Neuronal stem cell (in vitro differentiated cells): Measurements from ENCODE around the gene TFAP2B.

Source experiments
- DNase-seq: peaks from one replicate; pipeline ENCODE4 v3.0.0-alpha.2; 2013; ENCODE audit warnings: low spot score
- H2AFZ ChIP-seq: one replicate; pipeline ENCODE4 v1.6.1; 2013; ENCODE audit warnings: mild to moderate bottlenecking, low read length, inconsistent platforms
- H2AK5ac ChIP-seq: 2 replicates; pipeline ENCODE4 v1.6.1; 2013; ENCODE audit warnings: low read depth, mild to moderate bottlenecking, inconsistent platforms, low read length, moderate library complexity, mixed read lengths
- H2BK120ac ChIP-seq: 2 replicates; pipeline ENCODE4 v1.6.1; 2013; ENCODE audit warnings: low read depth, mild to moderate bottlenecking, inconsistent platforms, low read length, moderate library complexity, mixed read lengths
- H2BK12ac ChIP-seq: one replicate; pipeline ENCODE4 v1.6.1; 2013; ENCODE audit warnings: low read length, inconsistent platforms
- H2BK15ac ChIP-seq: 2 replicates; pipeline ENCODE4 v1.6.1; 2013; ENCODE audit warnings: mild to moderate bottlenecking, low read length, inconsistent platforms, mixed read lengths
- H2BK5ac ChIP-seq: one replicate; pipeline ENCODE4 v1.6.1; 2013; ENCODE audit warnings: inconsistent platforms, mild to moderate bottlenecking, low read length, moderate library complexity
- H3K14ac ChIP-seq: one replicate; pipeline ENCODE4 v1.6.1; 2013; ENCODE audit warnings: low read length, inconsistent platforms
- H3K18ac ChIP-seq: 2 replicates; pipeline ENCODE4 v1.6.1; 2013; ENCODE audit warnings: low read length, inconsistent platforms
- H3K23ac ChIP-seq: 2 replicates; pipeline ENCODE4 v1.6.1; 2013; ENCODE audit warnings: low read depth, mild to moderate bottlenecking, mixed read lengths, low read length, inconsistent platforms; ENCODE audit not compliant: poor library complexity
- H3K27ac ChIP-seq: replicated peaks from 3 replicates; pipeline ENCODE4 v1.5.1; 2013; ENCODE audit warnings: low read length, inconsistent platforms
- H3K27me3 ChIP-seq, 3 experiments: 2 replicates each; pipeline ENCODE4 v1.6.1; 2013; ENCODE audit warnings: low read length in 3 of 3, mild to moderate bottlenecking in 2 of 3, inconsistent platforms in 1 of 3, low read depth in 1 of 3, mixed read lengths in 1 of 3, moderate library complexity in 1 of 3; ENCODE audit not compliant: control insufficient read depth in 3 of 3, insufficient read depth in 3 of 3
- H3K36me3 ChIP-seq, 2 donors: replicated peaks in 1 of 2; 2 replicates each; pipeline ENCODE4 v1.6.1; 2013; ENCODE audit warnings: low read length in 2 of 2; ENCODE audit not compliant: control insufficient read depth in 2 of 2, insufficient read depth in 2 of 2
- H3K4ac ChIP-seq: 2 replicates; pipeline ENCODE4 v1.6.1; 2013; ENCODE audit warnings: inconsistent platforms, mild to moderate bottlenecking, low read length, moderate library complexity
- H3K4me1 ChIP-seq, 2 donors: 1 replicate in 1 of 2; 2 replicates in 1 of 2; pipeline ENCODE4 v1.6.1; 2013; ENCODE audit warnings: low read length in 2 of 2, low read depth in 1 of 2; ENCODE audit not compliant: control insufficient read depth in 2 of 2, insufficient read depth in 1 of 2
- H3K4me2 ChIP-seq: one replicate; pipeline ENCODE4 v1.6.1; 2013; ENCODE audit warnings: mild to moderate bottlenecking, low read length, inconsistent platforms; ENCODE audit not compliant: insufficient read depth, poor library complexity, severe bottlenecking
- H3K4me3 ChIP-seq, 2 donors: 2 replicates each; pipeline ENCODE4 v1.5.1; 2013; ENCODE audit warnings: low read length in 2 of 2, mild to moderate bottlenecking in 2 of 2, inconsistent platforms in 1 of 2, moderate library complexity in 1 of 2
- H3K79me1 ChIP-seq: one replicate; pipeline ENCODE4 v1.6.1; 2013; ENCODE audit warnings: low read depth, mild to moderate bottlenecking, inconsistent platforms, low read length, moderate library complexity
- H3K9ac ChIP-seq: one replicate; pipeline ENCODE4 v1.6.1; 2013; ENCODE audit warnings: mild to moderate bottlenecking, low read depth, low read length, inconsistent platforms; ENCODE audit not compliant: poor library complexity
- H3K9me3 ChIP-seq, 2 donors: replicated peaks in 1 of 2; 2 replicates each; pipeline versions ENCODE3 to v1.6.1; 2013; ENCODE audit warnings: low read length in 2 of 2, mild to moderate bottlenecking in 2 of 2, inconsistent platforms in 1 of 2, low read depth in 1 of 2, mixed read lengths in 1 of 2, moderate library complexity in 1 of 2; ENCODE audit not compliant: control insufficient read depth in 2 of 2, insufficient read depth in 1 of 2
- H4K8ac ChIP-seq: one replicate; pipeline ENCODE4 v1.6.1; 2013; ENCODE audit warnings: low read depth, mild to moderate bottlenecking, inconsistent platforms, low read length, moderate library complexity
- H4K91ac ChIP-seq: one replicate; pipeline ENCODE4 v1.6.1; 2013; ENCODE audit warnings: low read length, low read depth, mild to moderate bottlenecking, inconsistent platforms; ENCODE audit not compliant: poor library complexity
- WGBS, 2 donors: extraction: QIAGEN DNeasy Blood & Tissue Kit; methylation state at CpG; one replicate each; pipeline ENCODE4 v1.1.7; 2013; ENCODE audit warnings: missing lambda C conversion rate in 2 of 2, mixed read lengths in 1 of 2; ENCODE audit not compliant: insufficient read length in 2 of 2, insufficient replicate concordance in 1 of 2; ENCODE audit errors: extremely low coverage in 2 of 2; 5-methylcytosine and 5-hydroxymethylcytosine counted together

The TFAP2B gene

GRCh38 chr6:50791900-50792508, 26.7 kb upstream of the TFAP2B start:
- Histone ChIP-seq H3K27ac (no peak overlapping the region), H3K23ac (no peak overlapping the region), H3K27me3 (no peaks in the 10 kb centered on the region), H2AK5ac (no peak overlapping the region), H3K36me3 (no peaks in the 10 kb centered on the region), H2AFZ (no peak overlapping the region), H2BK15ac (no peak overlapping the region), H2BK12ac (no peak overlapping the region), H3K79me1 (no peaks in the 10 kb centered on the region), H3K14ac (no peak overlapping the region), H3K18ac (no peak overlapping the region), H4K8ac (no peak overlapping the region), H3K9ac (no peak overlapping the region), H4K91ac (no peak overlapping the region), H3K4me1 (no peaks in the 10 kb centered on the region), H3K9me3 (no peaks in the 10 kb centered on the region), H3K4ac (no peak overlapping the region), H3K4me2 (no peak overlapping the region), H2BK120ac (no peak overlapping the region), H3K4me3 (no peak overlapping the region), H2BK5ac (no peak overlapping the region)
- DNase-seq = peak; percentile 44
- WGBS, 2 donors = no CpG with 5 or more reads among the region's 3 CpGs

GRCh38 chr6:50792771-50793170, 25.9 kb upstream of the TFAP2B start:
- H3K4me1 ChIP-seq = no peaks in the 10 kb centered on the region
- no peaks in the 10 kb centered on the region for H3K36me3 ChIP-seq
- H3K18ac ChIP-seq = no peak overlapping the region
- H2BK120ac ChIP-seq = no peak overlapping the region
- no peak overlapping the region for H3K14ac ChIP-seq
- WGBS, 2 donors = no CpG with 5 or more reads among the region's 1 CpG
- DNase-seq = no peak
- no peak overlapping the region for H3K27ac ChIP-seq
- no peak overlapping the region for H4K8ac ChIP-seq
- no peak overlapping the region for H2BK12ac ChIP-seq
- no peak overlapping the region for H3K23ac ChIP-seq
- no peak overlapping the region for H2BK15ac ChIP-seq
- no peak overlapping the region for H3K4ac ChIP-seq
- H3K27me3 ChIP-seq = no peaks in the 10 kb centered on the region
- H2AK5ac ChIP-seq = no peak overlapping the region
- no peaks in the 10 kb centered on the region for H3K79me1 ChIP-seq
- H3K4me2 ChIP-seq = no peak overlapping the region
- H3K4me3 ChIP-seq = no peak overlapping the region
- H4K91ac ChIP-seq = no peak overlapping the region
- no peak overlapping the region for H2BK5ac ChIP-seq
- H3K9me3 ChIP-seq = no peaks in the 10 kb centered on the region
- no peak overlapping the region for H3K9ac ChIP-seq
- H2AFZ ChIP-seq = no peak overlapping the region

GRCh38 chr6:50795574-50795973, 23.1 kb upstream of the TFAP2B start:
- no peak overlapping the region for H3K23ac ChIP-seq
- H3K27ac ChIP-seq = no peak overlapping the region
- no peak overlapping the region for H2BK15ac ChIP-seq
- H3K4ac ChIP-seq = no peak overlapping the region
- no peak overlapping the region for H3K4me2 ChIP-seq
- H3K27me3 ChIP-seq = no peaks in the 10 kb centered on the region
- H2BK5ac ChIP-seq = no peak overlapping the region
- H3K4me1 ChIP-seq = no peaks in the 10 kb centered on the region
- no peaks in the 10 kb centered on the region for H3K9me3 ChIP-seq
- H2BK12ac ChIP-seq = no peak overlapping the region
- H3K14ac ChIP-seq = no peak overlapping the region
- no peak overlapping the region for H3K18ac ChIP-seq
- H3K4me3 ChIP-seq = no peak overlapping the region
- H4K8ac ChIP-seq = no peak overlapping the region
- H2AK5ac ChIP-seq = no peak overlapping the region
- no peak overlapping the region for H2BK120ac ChIP-seq
- no peaks in the 10 kb centered on the region for H3K79me1 ChIP-seq
- H4K91ac ChIP-seq = no peak overlapping the region
- H3K9ac ChIP-seq = no peak overlapping the region
- DNase-seq = no peak
- no peak overlapping the region for H2AFZ ChIP-seq
- WGBS, 2 donors = no CpG with 5 or more reads among the region's 5 CpGs
- no peaks in the 10 kb centered on the region for H3K36me3 ChIP-seq

- Histone ChIP-seq H2AK5ac (no peak overlapping the region), H3K4me1 (no peaks in the 10 kb centered on the region), H3K18ac (no peak overlapping the region), H3K79me1 (no peaks in the 10 kb centered on the region), H3K27me3 (no peaks in the 10 kb centered on the region), H3K4me3 (no peak overlapping the region), H2BK15ac (no peak overlapping the region), H3K4ac (no peak overlapping the region), H3K9me3 (no peaks in the 10 kb centered on the region), H2BK120ac (no peak overlapping the region), H3K36me3 (no peaks in the 10 kb centered on the region), H4K91ac (no peak overlapping the region), H3K23ac (no peak overlapping the region), H2AFZ (no peak overlapping the region), H4K8ac (no peak overlapping the region), H3K14ac (no peak overlapping the region), H3K9ac (no peak overlapping the region), H2BK12ac (no peak overlapping the region), H2BK5ac (no peak overlapping the region), H3K27ac (no peak overlapping the region), H3K4me2 (no peak overlapping the region)
- DNase-seq = no peak
Observed at GRCh38 chr6:50804283-50804682, 14.4 kb upstream of the TFAP2B start.
